ENCODE results near the gene LINC00305.

The LINC00305 gene

GRCh38 chr18:64148988-64149387, at the start of gene LINC00305:
LINC00305 (minus strand) TSS chr18:64149088.
- no peak for DNase-seq (ENCODE audit: low spot score)

DNA sequence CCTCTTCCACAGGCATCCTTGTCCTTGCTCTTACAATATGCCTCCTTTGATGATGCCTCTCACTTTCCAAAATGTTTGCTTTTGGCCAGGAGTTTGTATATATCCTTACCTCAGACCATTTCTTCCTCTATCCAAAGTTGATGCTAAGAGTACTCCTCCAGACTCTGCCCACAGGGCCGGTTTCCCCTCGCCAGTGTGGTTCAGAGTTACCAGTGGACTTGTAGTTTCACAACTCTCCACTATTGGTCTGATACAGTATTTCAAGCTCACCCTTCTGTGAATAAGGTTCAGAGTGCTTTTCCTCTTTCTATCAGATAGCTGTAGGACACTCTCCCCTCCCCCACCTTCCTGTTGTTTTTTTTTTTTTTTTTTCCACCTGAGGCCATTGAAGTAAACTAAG, 42.2 kb upstream of the LINC00305 start:
- DNase-seq (ENCODE audit: low spot score) = no peak

DNA sequence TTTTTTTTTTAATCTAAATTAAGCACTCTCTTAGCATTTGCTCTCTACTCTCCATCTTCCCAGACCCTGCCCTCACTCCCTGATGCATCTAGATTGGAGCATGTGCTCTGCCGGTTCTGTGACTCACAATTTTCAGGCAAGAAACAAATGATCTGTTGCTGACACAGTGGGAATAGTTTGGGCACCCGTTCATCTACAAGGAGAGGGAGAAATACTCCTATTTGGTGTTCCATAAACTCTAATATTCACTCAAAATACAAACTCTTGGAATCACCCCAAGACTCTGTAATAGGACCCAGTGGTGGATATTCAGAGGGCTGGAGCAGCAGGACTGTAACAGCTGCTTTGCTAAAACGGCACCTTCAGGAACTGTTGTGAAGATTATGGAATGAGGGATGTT, 37.1 kb upstream of the LINC00305 start:
- DNase-seq (ENCODE audit: low spot score) = no peak

DNA sequence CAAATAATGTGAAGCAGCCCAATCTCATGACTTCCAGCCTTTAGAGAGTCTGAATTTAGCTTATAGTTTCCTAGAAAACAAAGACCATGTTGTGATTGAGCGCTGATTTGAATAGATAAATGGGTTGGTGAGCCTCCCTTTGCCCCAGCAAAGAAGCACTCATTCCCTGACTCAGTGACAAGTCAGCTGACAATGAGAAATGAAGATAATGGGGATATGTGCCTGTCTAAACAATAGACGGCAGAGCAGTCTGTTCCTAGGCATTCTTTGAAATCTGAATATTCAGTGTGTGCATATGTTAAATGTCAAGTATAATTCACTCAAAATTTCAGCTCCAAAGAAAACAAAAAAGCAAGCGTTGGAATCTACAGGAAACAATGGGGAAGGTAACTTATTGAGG, 34.8 kb upstream of the LINC00305 start:
- no peak for DNase-seq (ENCODE audit: low spot score)

- no peak for DNase-seq (ENCODE audit: low spot score)
Observed at GRCh38 chr18:64180617-64181016, 31.7 kb upstream of the LINC00305 start.

DNA sequence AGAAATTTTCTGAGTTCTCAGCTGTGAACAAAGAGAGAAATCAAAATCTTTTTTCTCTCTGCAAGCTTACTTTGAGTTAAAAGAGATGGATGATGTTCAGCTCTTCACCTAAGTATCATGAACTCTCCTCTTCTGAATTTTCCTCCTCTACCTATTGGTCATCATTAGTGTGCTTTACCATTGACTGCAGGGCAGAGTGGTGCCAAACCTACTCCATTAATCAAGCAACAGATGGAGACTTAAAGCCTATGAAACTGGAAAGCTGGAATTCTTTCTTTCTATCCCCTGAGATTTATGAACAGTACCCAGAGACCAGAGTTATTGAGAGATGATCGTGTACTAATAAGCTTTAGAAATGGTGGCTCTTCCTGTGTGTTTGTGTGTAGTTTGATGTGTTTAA, 31.3 kb upstream of the LINC00305 start:
- no peak for DNase-seq (ENCODE audit: low spot score)

DNA sequence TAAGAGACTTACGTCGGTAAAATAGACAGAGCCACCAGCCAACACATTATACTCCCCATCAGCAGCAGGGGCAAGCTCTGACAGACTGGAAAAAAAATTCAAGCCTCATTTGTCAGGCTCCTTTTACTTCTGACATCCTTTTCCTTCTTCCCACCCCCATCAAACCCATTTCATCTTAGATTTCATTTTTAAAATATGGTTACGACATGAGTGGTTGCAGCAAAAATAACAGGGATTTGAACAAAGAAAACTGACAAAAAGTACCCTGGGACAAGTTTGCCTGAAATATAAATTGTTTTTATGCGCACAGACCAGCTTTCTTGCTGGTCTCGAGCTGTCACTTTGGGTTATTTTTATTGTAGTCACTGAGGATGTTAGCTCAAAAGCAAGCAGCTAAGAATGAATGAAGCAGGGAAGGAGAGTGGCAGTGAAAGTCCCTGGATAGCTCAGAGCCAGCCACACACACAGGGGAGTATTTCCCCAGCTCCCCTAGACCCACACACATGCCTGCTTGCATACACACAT, 30.7 kb upstream of the LINC00305 start:
- DNase-seq (ENCODE audit: low spot score) = no peak

DNA sequence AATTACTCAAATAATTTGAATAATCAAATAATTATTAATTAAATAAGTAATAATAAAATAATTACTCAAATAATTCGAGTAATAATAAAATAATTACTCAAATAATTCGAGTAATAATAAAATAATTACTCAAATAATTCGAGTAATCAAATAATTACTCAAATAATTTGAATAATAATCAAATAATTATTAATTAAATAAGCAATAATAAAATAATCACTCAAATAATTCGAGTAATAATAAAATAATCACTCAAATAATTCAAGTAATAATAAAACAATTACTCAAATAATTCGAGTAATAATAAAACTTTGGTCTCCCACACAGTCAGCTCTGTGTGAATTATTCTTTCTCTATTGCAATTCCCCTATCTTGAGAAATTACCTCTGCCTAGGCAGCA, 30.0 kb upstream of the LINC00305 start:
- DNase-seq (ENCODE audit: low spot score) = no peak

DNA sequence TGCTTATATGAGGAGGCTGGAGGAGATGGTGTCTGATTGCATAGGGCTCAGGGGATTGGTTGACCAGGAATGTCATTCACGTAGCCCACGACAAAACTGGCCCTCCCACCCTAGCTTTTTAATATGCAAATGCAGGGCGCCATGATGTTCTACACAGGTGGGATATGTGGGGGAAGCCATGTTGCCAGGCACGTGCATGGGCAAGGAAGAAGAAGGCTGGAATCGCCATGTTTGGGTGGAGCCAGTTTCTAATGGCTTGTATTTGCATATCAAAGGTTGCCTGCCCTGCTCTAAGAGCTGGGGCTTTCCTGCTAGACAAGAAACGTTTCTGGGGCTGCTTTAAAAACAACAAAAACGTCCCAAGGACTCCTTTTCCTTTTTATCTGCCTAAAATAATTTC, 26.5 kb upstream of the LINC00305 start:
- DNase-seq (ENCODE audit: low spot score) = no peak

DNA sequence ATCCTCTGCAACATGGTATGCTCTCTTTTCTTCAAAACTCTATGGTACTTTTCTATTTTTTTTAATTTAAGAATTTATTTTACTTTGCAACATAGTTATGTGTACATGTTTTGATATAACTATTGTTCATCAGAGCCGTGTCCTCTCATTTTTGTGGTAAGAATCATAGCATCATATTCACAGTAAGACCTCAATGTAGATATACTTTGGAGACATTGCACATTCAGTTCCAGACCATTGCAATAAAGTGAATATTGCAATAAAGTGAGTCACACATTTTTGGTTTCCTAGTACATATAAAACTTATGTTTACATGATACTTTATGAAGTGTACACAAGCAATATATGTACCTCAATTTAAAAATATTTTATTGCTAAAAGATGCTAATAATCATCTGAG, 22.7 kb upstream of the LINC00305 start:
- no peak for DNase-seq (ENCODE audit: low spot score)

DNA sequence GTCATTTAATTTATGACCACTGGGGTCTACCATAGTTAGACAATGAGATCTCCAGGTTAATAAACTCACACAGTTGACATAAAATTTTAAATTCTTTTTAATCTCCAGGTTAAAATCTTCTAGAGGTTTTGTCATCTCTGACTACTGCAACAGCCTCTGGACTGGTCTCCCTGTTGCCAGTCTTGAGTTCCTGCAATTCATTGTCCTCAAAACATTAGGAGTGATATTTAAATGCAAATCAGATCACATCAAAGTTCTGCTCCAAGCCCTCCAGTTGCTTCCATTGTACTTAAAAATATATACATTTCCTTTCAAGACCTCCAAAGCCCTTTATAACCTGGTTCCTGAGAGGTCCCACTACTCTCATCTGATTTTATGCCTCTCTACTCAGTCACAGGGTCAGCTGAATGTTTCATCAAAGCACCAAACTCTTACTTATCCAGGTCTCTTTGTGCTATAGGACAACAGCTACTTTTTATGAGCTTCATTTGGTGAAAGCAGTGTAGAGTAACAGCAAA, 18.6 kb upstream of the LINC00305 start:
- no peak for DNase-seq (ENCODE audit: low spot score)

- no peak for DNase-seq (ENCODE audit: low spot score)
Observed at GRCh38 chr18:64165906-64166305, 17.0 kb upstream of the LINC00305 start.

DNA sequence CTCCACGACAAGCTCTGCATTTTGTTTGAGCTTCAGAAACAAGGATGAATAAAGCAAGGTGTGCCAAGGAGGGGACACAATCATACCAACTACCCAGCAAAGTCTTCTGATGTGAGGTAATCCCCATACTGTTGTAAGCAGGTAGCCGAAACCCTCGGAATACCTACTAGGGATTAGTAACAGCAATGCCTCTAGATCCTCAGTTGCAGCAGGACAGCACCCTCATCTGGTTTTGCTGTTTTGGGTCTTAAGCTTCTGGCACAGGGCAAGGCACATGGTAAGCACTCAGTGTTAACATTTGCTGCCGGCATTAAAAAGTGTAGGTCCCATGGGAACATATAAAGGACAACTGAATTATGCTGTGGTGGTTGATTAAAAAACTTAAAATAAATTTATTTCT, 16.0 kb upstream of the LINC00305 start:
- no peak for DNase-seq (ENCODE audit: low spot score)

DNA sequence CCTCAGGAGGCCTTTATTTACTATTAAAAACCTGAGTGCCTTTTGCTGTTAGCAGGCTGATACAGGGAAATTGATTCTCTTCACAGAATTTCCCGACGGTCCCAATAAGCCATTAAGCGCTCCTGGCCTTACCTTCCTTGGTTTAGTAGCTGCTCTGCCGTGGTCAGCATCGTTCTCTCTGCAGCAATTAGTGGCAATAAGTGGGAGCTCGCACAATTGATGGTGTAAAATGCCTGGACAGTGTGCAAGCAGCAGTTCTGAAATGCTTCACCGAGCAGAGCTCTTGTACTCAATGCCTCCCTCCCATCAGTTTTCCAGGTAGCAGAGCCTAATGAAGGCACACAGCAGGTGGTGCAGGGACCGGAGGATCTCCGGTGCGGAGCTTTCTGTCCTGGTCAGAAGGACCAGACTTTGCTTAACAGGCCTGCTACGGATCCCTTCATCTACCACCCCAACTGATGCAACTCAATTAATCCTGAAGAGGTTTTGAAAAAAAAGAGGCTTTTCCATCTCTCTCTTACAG, 1.1 kb upstream of the LINC00305 start:
- no peak for DNase-seq (ENCODE audit: low spot score)

DNA sequence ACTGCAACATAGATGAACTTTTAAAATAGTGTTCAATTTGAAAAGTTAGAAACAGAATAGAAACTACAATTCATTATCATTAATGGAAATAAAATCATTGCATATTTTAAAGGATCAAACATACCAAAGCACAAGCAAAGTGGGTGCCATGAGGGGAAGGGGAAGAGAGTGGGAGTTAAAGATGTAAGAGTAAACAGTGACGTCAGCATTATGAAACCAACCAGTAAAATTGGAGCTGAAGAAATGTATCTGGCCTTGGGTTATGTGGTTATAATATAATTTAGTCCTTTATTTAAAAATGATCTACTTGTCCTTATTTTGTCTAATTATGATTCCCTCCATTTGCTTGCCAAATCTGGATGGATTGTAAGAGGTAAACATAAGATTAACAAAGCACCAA, 6.0 kb downstream of the LINC00305 start:
- DNase-seq (ENCODE audit: low spot score) = no peak

- no peak for DNase-seq (ENCODE audit: low spot score)
Observed at GRCh38 chr18:64137914-64138313, 11.0 kb downstream of the LINC00305 start.

- DNase-seq (ENCODE audit: low spot score) = no peak
Observed at GRCh38 chr18:64134044-64134747, 14.7 kb downstream of the LINC00305 start.

DNA sequence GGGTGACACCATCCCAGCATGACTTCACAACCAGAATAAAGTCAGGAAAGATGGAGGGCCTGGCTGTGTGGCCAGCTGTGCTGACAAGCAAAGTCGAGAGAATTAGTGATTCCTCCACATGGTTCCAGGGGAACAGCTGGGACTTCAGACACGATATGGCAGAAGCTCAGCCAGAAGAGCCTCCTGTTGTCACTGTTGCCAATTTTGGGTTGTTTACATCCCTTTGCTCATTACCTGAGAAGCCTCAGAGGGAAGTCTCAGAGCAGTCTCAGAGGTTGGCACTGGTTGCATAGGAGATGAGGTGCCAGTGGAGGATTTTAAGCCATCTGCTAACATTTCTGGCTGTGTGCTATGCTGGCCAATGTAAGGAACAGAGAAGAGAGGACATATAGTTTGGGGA, 16.0 kb downstream of the LINC00305 start:
- no peak for DNase-seq (ENCODE audit: low spot score)

GRCh38 chr18:64131314-64131713, 17.6 kb downstream of the LINC00305 start:
- DNase-seq (ENCODE audit: low spot score) = no peak

GRCh38 chr18:64127172-64127571, 21.7 kb downstream of the LINC00305 start:
- DNase-seq (ENCODE audit: low spot score) = no peak

- no peak for DNase-seq (ENCODE audit: low spot score)
Observed at GRCh38 chr18:64119916-64120315, 29.0 kb downstream of the LINC00305 start.

DNA sequence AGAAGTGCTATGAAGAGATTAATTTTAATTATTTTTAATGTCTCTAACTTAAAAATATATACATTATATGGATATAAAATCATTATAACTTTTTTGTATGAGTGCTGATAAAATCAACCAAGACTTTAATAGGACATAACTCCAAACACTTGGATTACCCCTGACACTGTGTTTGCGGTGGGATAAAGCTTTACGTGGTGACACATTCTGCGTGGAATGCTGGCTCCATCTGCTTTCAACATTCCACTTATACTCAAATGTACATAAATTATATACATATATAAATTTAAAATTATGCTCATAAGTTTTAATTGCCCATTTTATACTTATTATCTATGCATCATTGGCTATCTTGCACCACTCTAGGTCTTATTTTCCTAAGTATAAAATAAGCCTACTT, 30.5 kb downstream of the LINC00305 start:
- DNase-seq (ENCODE audit: low spot score) = no peak

DNA sequence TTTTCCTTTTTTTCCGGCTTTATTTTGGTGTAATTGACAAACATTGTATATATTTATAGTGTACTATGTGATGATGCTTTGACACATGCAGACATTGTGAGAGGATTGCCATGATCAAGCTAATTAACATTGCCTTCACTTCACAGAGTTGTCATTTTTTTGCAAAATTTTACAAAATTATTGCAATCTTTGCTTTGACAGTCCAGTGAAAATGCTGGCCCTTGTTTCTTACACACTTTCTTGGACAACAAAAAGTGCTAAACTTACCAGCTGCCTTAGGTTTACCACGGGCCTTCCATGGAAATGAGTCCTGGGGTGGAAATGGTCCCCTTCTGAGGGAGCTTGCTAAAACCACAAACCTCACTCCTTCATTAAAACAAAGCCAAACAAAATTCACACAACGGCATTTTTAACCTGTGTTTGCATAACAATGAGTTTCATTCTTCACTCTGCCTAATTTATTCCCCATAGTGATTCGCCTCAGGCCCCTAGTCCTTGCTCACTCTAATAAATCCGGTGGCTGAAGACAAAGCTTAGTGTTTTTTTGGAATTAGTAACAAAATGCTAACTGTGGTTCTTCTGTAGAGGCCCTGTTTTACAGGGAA, 32.2 kb downstream of the LINC00305 start:
- no peak for DNase-seq (ENCODE audit: low spot score)

Measured in left forelimb (tissue), 1 donor.